CD14-positive monocyte (primary cell): ENCODE data around the gene CAMTA1. TPM values are rescaled to one million over a fixed set of nuclear protein-coding genes. Genes with fewer than 3 reads are reported as not detected.

Source experiments
- DNase-seq, 3 donors: peaks; one replicate each; pipeline ENCODE4 v3.0.0-alpha.2; 2011 to 2022
- H2AFZ ChIP-seq: 2 replicates; pipeline ENCODE4 v1.6.0; 2012; ENCODE audit warnings: mild to moderate bottlenecking, low read depth, low read length, inconsistent platforms; ENCODE audit not compliant: insufficient read depth, poor library complexity, severe bottlenecking
- H3K27ac ChIP-seq, 2 donors: 1 replicate in 1 of 2; 2 replicates in 1 of 2; pipeline ENCODE4 v1.5.1; 2012 to 2013; ENCODE audit warnings: low read length in 2 of 2, control low read depth in 1 of 2, inconsistent platforms in 1 of 2, low read depth in 1 of 2, mild to moderate bottlenecking in 1 of 2
- H3K27me3 ChIP-seq, 2 donors: one replicate each; pipeline versions ENCODE4 v1.6.0 to v1.6.1; 2011 to 2013; ENCODE audit warnings: low read length in 2 of 2; ENCODE audit not compliant: control insufficient read depth in 2 of 2, insufficient read depth in 2 of 2
- H3K36me3 ChIP-seq, 2 donors: replicated peaks in 1 of 2; 1 replicate in 1 of 2; 2 replicates in 1 of 2; pipeline versions ENCODE4 v1.5.1 to v1.6.1; 2012 to 2013; ENCODE audit warnings: low read length in 2 of 2, control low read depth in 1 of 2, inconsistent platforms in 1 of 2, mild to moderate bottlenecking in 1 of 2; ENCODE audit not compliant: insufficient read depth in 2 of 2, control insufficient read depth in 1 of 2
- H3K4me1 ChIP-seq, 2 donors: 1 replicate in 1 of 2; 2 replicates in 1 of 2; pipeline versions ENCODE4 v1.5.1 to v1.6.1; 2012 to 2013; ENCODE audit warnings: low read length in 2 of 2, control low read depth in 1 of 2, inconsistent platforms in 1 of 2, mild to moderate bottlenecking in 1 of 2, moderate library complexity in 1 of 2; ENCODE audit not compliant: insufficient read depth in 2 of 2, control insufficient read depth in 1 of 2
- H3K4me2 ChIP-seq: replicated peaks from 2 replicates; pipeline ENCODE3; 2012; ENCODE audit warnings: low read length, moderate library complexity, mild to moderate bottlenecking; ENCODE audit not compliant: poor library complexity, severe bottlenecking; ENCODE audit errors: extremely low read depth
- H3K4me3 ChIP-seq, 3 experiments: fragments of 200-600 bp in 1 of 3; sonication (generic) in 1 of 3; replicated peaks in 1 of 3; 1 replicate in 2 of 3; 2 replicates in 1 of 3; pipeline ENCODE4 v1.5.1; 2011 to 2013; ENCODE audit warnings: low read length in 3 of 3, mild to moderate bottlenecking in 3 of 3, control low read depth in 2 of 3, low read depth in 2 of 3, inconsistent platforms in 1 of 3, moderate library complexity in 1 of 3
- H3K79me2 ChIP-seq: 2 replicates; pipeline ENCODE4 v1.6.0; 2012; ENCODE audit warnings: mild to moderate bottlenecking, control low read depth, inconsistent platforms, low read length, moderate library complexity; ENCODE audit not compliant: insufficient read depth
- H3K9ac ChIP-seq: 2 replicates; pipeline ENCODE4 v1.6.0; 2017; ENCODE audit warnings: low read length, mild to moderate bottlenecking; ENCODE audit not compliant: insufficient read depth, poor library complexity, severe bottlenecking
- H3K9me3 ChIP-seq, 2 donors: replicated peaks in 1 of 2; 1 replicate in 1 of 2; 2 replicates in 1 of 2; pipeline versions ENCODE4 v1.5.1 to v1.6.1; 2012 to 2013; ENCODE audit warnings: low read length in 2 of 2, control low read depth in 1 of 2; ENCODE audit not compliant: control insufficient read depth in 1 of 2, insufficient read depth in 1 of 2
- H4K20me1 ChIP-seq: 2 replicates; pipeline ENCODE4 v1.6.0; 2012; ENCODE audit warnings: mild to moderate bottlenecking, low read length, control low read depth, moderate library complexity; ENCODE audit not compliant: insufficient read depth
- H3K27ac Mint-ChIP-seq, 7 donors: one replicate each; pipeline ENCODE4 v1.8.0; 2020; ENCODE audit warnings: mild to moderate bottlenecking in 7 of 7, mixed read lengths in 7 of 7, moderate library complexity in 6 of 7, inconsistent platforms in 2 of 7
- H3K27me3 Mint-ChIP-seq, 3 donors: one replicate each; pipeline ENCODE4 v1.8.0; 2021 to 2022; ENCODE audit warnings: low read depth in 3 of 3, mild to moderate bottlenecking in 3 of 3, mixed read lengths in 3 of 3, moderate library complexity in 3 of 3, inconsistent platforms in 1 of 3
- H3K36me3 Mint-ChIP-seq, 2 donors: one replicate each; pipeline ENCODE4 v1.8.0; 2020; ENCODE audit warnings: mixed read lengths in 2 of 2, inconsistent platforms in 1 of 2, mild to moderate bottlenecking in 1 of 2
- H3K4me1 Mint-ChIP-seq: one replicate; pipeline ENCODE4 v1.8.0; 2020; ENCODE audit warnings: mild to moderate bottlenecking, mixed read lengths
- H3K4me3 Mint-ChIP-seq, 2 donors: one replicate each; pipeline ENCODE4 v1.8.0; 2020; ENCODE audit warnings: mild to moderate bottlenecking in 2 of 2, mixed read lengths in 2 of 2, moderate library complexity in 1 of 2
- H3K9me3 Mint-ChIP-seq, 7 donors: one replicate each; pipeline ENCODE4 v1.8.0; 2020 to 2022; ENCODE audit warnings: mixed read lengths in 7 of 7, mild to moderate bottlenecking in 6 of 7, moderate library complexity in 6 of 7, inconsistent platforms in 2 of 7
- WGBS: methylation state at CpG from one replicate; pipeline ENCODE4 v1.1.5; 2013; ENCODE audit warnings: missing lambda C conversion rate; ENCODE audit not compliant: insufficient coverage; 5-methylcytosine and 5-hydroxymethylcytosine counted together
- intact Hi-C, 2 donors: fragments of 100-400 bp; cut with micrococcal nuclease; formaldehyde crosslinking; loops; one replicate each; pipeline versions ENCODE4 v1.15.0 to v1.15.1; 2023
- polyA plus RNA-seq, 3 donors: library from polyadenylated mRNA; depleted of rRNA in 1 of 3; unstranded in 2 of 3; stranded (reverse) in 1 of 3; fragments of 300-500 nt in 2 of 3; fragments of >200 nt in 1 of 3; fragmentation: Illumina TruSeq in 2 of 3; gene quantifications; 1 replicate in 2 of 3; 2 replicates in 1 of 3; pipeline ENCODE4 v1.2.3, GENCODE V29; 2012 to 2021
- TF ChIP-seq, protein P1 (sequence below): fragments of 200-600 bp; IDR thresholded peaks from one replicate; pipeline ENCODE4 v1.8.0; 2022; ENCODE audit warnings: antibody characterized with exemption, mild to moderate bottlenecking

CAMTA1 gene
- polyA plus RNA-seq, 3 donors, result 52.0 to 89.6 (median 78.3) TPM

DNA sequence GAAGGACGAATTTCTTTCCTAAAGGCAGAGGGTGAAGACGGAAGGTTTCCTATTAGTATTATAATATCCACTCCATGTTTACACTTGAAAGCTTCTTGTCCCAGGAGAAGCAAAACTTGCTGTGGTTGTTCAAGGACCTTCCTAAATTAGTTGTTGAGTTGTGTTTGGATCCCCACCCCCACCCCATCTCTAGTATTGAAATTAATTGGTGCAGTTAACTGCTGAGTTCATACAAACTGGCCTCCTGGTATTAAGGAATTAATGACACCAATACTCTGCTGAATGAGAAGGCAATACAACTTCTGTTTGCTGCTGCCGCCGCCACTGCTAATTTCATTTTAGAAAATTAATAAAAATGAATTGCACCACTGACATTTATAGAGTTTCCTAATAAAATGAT is 308.8 kb downstream of the CAMTA1 start:
- no peak overlapping the region for H3K27ac ChIP-seq
- no peaks in the 10 kb centered on the region for H3K36me3 ChIP-seq
- Mint-ChIP-seq H3K4me3 (no peak overlapping the region), H3K27ac (no peak overlapping the region), H3K27me3 (peaks cover 5 to 10% (median 6%) of the 10 kb centered on the region in 3 donors), H3K9me3 (no peaks in the 10 kb centered on the region), H3K4me1 (no peaks in the 10 kb centered on the region), H3K36me3 (no peaks in the 10 kb centered on the region)
- WGBS, result no CpG with 5 or more reads among the region's 4 CpGs
- no peaks in the 10 kb centered on the region for H4K20me1 ChIP-seq
- H2AFZ ChIP-seq, result no peak overlapping the region
- H3K9ac ChIP-seq, result no peak overlapping the region
- TF ChIP-seq, protein P1, sequence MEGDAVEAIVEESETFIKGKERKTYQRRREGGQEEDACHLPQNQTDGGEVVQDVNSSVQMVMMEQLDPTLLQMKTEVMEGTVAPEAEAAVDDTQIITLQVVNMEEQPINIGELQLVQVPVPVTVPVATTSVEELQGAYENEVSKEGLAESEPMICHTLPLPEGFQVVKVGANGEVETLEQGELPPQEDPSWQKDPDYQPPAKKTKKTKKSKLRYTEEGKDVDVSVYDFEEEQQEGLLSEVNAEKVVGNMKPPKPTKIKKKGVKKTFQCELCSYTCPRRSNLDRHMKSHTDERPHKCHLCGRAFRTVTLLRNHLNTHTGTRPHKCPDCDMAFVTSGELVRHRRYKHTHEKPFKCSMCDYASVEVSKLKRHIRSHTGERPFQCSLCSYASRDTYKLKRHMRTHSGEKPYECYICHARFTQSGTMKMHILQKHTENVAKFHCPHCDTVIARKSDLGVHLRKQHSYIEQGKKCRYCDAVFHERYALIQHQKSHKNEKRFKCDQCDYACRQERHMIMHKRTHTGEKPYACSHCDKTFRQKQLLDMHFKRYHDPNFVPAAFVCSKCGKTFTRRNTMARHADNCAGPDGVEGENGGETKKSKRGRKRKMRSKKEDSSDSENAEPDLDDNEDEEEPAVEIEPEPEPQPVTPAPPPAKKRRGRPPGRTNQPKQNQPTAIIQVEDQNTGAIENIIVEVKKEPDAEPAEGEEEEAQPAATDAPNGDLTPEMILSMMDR, result no peak
- DNase-seq, result no peak
- no peaks in the 10 kb centered on the region for H3K9me3 ChIP-seq
- no peaks in the 10 kb centered on the region for H3K79me2 ChIP-seq
- intact Hi-C loops, result no loop called here
- no peaks in the 10 kb centered on the region for H3K27me3 ChIP-seq
- no peaks in the 10 kb centered on the region for H3K4me1 ChIP-seq
- no peak overlapping the region for H3K4me3 ChIP-seq
- H3K4me2 ChIP-seq, result no peak overlapping the region

DNA sequence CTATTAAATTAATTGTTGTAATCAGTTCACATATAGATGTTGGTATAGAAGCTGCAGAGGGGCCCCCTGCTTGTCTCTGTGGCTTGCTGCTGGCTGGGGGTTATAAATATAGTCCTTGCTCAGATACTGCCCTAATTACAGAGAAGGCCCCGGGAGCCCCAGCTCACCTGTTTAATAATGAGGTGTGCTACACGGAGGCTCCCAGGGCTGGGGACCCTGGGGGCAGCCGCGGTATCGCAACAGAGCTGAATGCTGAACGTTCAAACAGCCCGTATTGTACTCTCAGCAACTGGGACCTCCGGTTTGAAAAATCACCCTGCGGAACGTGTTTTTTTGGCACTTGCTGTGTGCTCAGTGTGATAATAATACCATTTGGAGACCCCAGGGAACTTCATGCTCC is 309.3 kb downstream of the CAMTA1 start:
- Histone ChIP-seq H3K4me2 (no peak overlapping the region), H3K79me2 (no peaks in the 10 kb centered on the region), H3K36me3 (no peaks in the 10 kb centered on the region), H4K20me1 (no peaks in the 10 kb centered on the region), H3K27ac (no peak overlapping the region), H3K27me3 (no peaks in the 10 kb centered on the region), H2AFZ (no peak overlapping the region), H3K9ac (no peak overlapping the region), H3K4me3 (no peak overlapping the region), H3K4me1 (no peaks in the 10 kb centered on the region), H3K9me3 (no peaks in the 10 kb centered on the region)
- Mint-ChIP-seq H3K4me3 (no peak overlapping the region), H3K36me3 (no peaks in the 10 kb centered on the region), H3K9me3 (no peaks in the 10 kb centered on the region), H3K4me1 (no peaks in the 10 kb centered on the region), H3K27ac (no peak overlapping the region), H3K27me3 (peaks cover 5 to 10% (median 6%) of the 10 kb centered on the region in 3 donors)
- intact Hi-C loops, result no loop called here
- WGBS, result 86% methylated on average over 7 of the region's 10 CpGs
- no peak for DNase-seq
- TF ChIP-seq, protein P1, result no peak
